A549 (cell line): ENCODE results near the gene DACH1. TPM values are rescaled to one million over a fixed set of nuclear protein-coding genes. Genes with fewer than 3 reads are reported as not detected.

ENCODE experiments used
- ATAC-seq, 2 experiments: fragments of 200-7000 bp in 1 of 2; fragments of >200 bp in 1 of 2; cut with Nextera tagmentation in 1 of 2; cut with Tn5 transposase in 1 of 2; 3 replicates each; pipeline versions ENCODE4 v1.8.0 to v1.9.1; 2018 to 2020; ENCODE audit warnings: mild to moderate bottlenecking in 1 of 2, moderate library complexity in 1 of 2
- CTCF ChIA-PET: fragments of 300-600 bp; sonication (Branson Sonifier 250); formaldehyde crosslinking; extraction: SDS; loops from one replicate; lab custom pipeline; 2021; ENCODE audit warnings: antibody characterized with exemption, inconsistent platforms; lab: Yijun Ruan, JAX
- POLR2A ChIA-PET: fragments of 350-600 bp; formaldehyde crosslinking; extraction: SDS; loops from one replicate; lab custom pipeline; 2021; ENCODE audit warnings: antibody characterized with exemption, inconsistent platforms; lab: Yijun Ruan, JAX
- DNase-seq, 2 experiments: peaks; one replicate each; pipeline versions ENCODE4 v3.0.0 to v3.0.0-alpha.2; 2011 to 2016; ENCODE audit warnings: low read depth in 1 of 2, low spot score in 1 of 2
- FAIRE-seq: peaks from 2 replicates; lab custom pipeline; 2011; peaks lifted over from hg19 to GRCh38; lab: Jason Lieb, UNC
- H3K27ac ChIP-seq, 2 experiments: fragments of >200 bp; sonication (Bioruptor Twin); formaldehyde crosslinking; 3 replicates each; pipeline ENCODE4 v1.5.1; 2016 to 2017
- H3K4me1 ChIP-seq: fragments of >200 bp; sonication (Bioruptor Twin); formaldehyde crosslinking; 3 replicates; pipeline ENCODE4 v1.6.1; 2016
- H3K4me2 ChIP-seq: fragments of >200 bp; sonication (Bioruptor Twin); formaldehyde crosslinking; 3 replicates; pipeline ENCODE4 v1.6.1; 2016
- H3K4me3 ChIP-seq: fragments of >200 bp; sonication (Bioruptor Twin); formaldehyde crosslinking; 3 replicates; pipeline ENCODE4 v1.5.1; 2016
- H3K9me3 ChIP-seq: fragments of >200 bp; sonication (Bioruptor Twin); formaldehyde crosslinking; 3 replicates; pipeline ENCODE4 v1.6.1; 2016
- BHLHE40 ChIP-seq: IDR thresholded peaks from 2 replicates; pipeline ENCODE4 v1.6.1; 2012; ENCODE audit warnings: low read depth, low read length, inconsistent platforms
- CBX2 ChIP-seq: fragments of 200-600 bp; sonication (generic); IDR thresholded peaks from 2 replicates; pipeline ENCODE4 v1.6.1; 2016; ENCODE audit warnings: low read depth, mild to moderate bottlenecking, borderline replicate concordance
- CTCF ChIP-seq: fragments of >200 bp; sonication (Bioruptor Twin); formaldehyde crosslinking; IDR thresholded peaks from 3 replicates; pipeline ENCODE4 v1.5.1; 2016
- ESRRA ChIP-seq: fragments of 150-350 bp; IDR thresholded peaks from 2 replicates; pipeline ENCODE4 v1.6.1; 2014; ENCODE audit warnings: mild to moderate bottlenecking, low read length, borderline replicate concordance
- HES2 ChIP-seq: fragments of >200 bp; sonication (Bioruptor Twin); formaldehyde crosslinking; IDR thresholded peaks from 2 replicates; pipeline ENCODE4 v1.6.1; 2016
- HOXB13 ChIP-seq: fragments of 250-450 bp; sonication (Bioruptor Pico); IDR thresholded peaks from 2 replicates; pipeline ENCODE4 v1.5.0; 2020; ENCODE audit warnings: low read depth, mild to moderate bottlenecking, moderate library complexity
- HOXB5 ChIP-seq: fragments of 250-450 bp; sonication (Bioruptor Pico); IDR thresholded peaks from 2 replicates; pipeline ENCODE4 v1.5.0; 2020; ENCODE audit warnings: mild to moderate bottlenecking, moderate library complexity
- JUNB ChIP-seq: fragments of >200 bp; sonication (Bioruptor Twin); formaldehyde crosslinking; IDR thresholded peaks from 2 replicates; pipeline ENCODE4 v1.6.1; 2016
- KDM5A ChIP-seq: fragments of 200-600 bp; sonication (generic); IDR thresholded peaks from 2 replicates; pipeline ENCODE4 v1.6.1; 2016; ENCODE audit warnings: antibody characterized with exemption, mild to moderate bottlenecking
- MAX ChIP-seq: IDR thresholded peaks from 2 replicates; pipeline ENCODE4 v1.6.1; 2012
- NPAS2 ChIP-seq: fragments of 250-450 bp; sonication (Bioruptor Pico); IDR thresholded peaks from 2 replicates; pipeline ENCODE4 v1.8.0; 2022; ENCODE audit warnings: mild to moderate bottlenecking, moderate library complexity, borderline replicate concordance
- NR3C1 ChIP-seq: fragments of >200 bp; sonication (Bioruptor Twin); formaldehyde crosslinking; IDR thresholded peaks from 3 replicates; pipeline ENCODE4 v1.6.1; 2017
- POLR2A ChIP-seq: IDR thresholded peaks from 2 replicates; pipeline ENCODE4 v1.6.1; 2012; ENCODE audit warnings: mild to moderate bottlenecking, low read length
- POLR2AphosphoS2 ChIP-seq: conservative IDR thresholded peaks from 2 replicates; pipeline ENCODE4 v1.6.1; 2012; ENCODE audit warnings: low read length, improper control_type of control experiment, inconsistent platforms
- RAD21 ChIP-seq, 2 experiments: fragments of >200 bp in 1 of 2; sonication (Bioruptor Twin) in 1 of 2; formaldehyde crosslinking in 1 of 2; IDR thresholded peaks in 1 of 2; conservative IDR thresholded peaks in 1 of 2; 2 replicates in 1 of 2; 3 replicates in 1 of 2; pipeline ENCODE4 v1.6.1; 2012 to 2018; ENCODE audit warnings: inconsistent platforms in 1 of 2
- RFX5 ChIP-seq: fragments of 450-650 bp; IDR thresholded peaks from 2 replicates; pipeline ENCODE4 v1.7.1; 2014; ENCODE audit warnings: antibody characterized with exemption, mild to moderate bottlenecking, moderate library complexity
- TP53 ChIP-seq: fragments of 250-450 bp; sonication (Bioruptor Pico); IDR thresholded peaks from 2 replicates; pipeline ENCODE4 v1.5.0; 2021; ENCODE audit warnings: mild to moderate bottlenecking, moderate library complexity
- USF2 ChIP-seq: fragments of 450-650 bp; IDR thresholded peaks from 2 replicates; pipeline ENCODE4 v1.6.1; 2014; ENCODE audit warnings: antibody characterized with exemption
- ZC3H11A ChIP-seq: fragments of 450-650 bp; IDR thresholded peaks from 2 replicates; pipeline ENCODE4 v1.6.1; 2014; ENCODE audit warnings: antibody characterized with exemption, mild to moderate bottlenecking
- ZFP36 ChIP-seq: fragments of 450-650 bp; IDR thresholded peaks from 2 replicates; pipeline ENCODE4 v1.6.1; 2014; ENCODE audit warnings: borderline replicate concordance; ENCODE audit not compliant: partially characterized antibody
- WGBS: methylation state at CpG from one replicate; pipeline ENCODE4 v1.1.6; 2017; ENCODE audit errors: missing lambda C conversion rate; 5-methylcytosine and 5-hydroxymethylcytosine counted together
- polyA plus RNA-seq, 4 experiments: library from polyadenylated mRNA; depleted of rRNA in 3 of 4; stranded (reverse); fragments of >200 nt; fragmentation: RNase III in 1 of 4; extraction: RNeasy Plus Mini Kit Qiagen cat#74134 plus additional on column Dnase treatment in 1 of 4; gene quantifications; 2 replicates in 3 of 4; 3 replicates in 1 of 4; pipeline ENCODE4 v1.2.3, GENCODE V29; 2011 to 2017

Gene DACH1
- polyA plus RNA-seq, 2 of the 4 experiments (the other 2 are of a cell fraction): not detected

- no peak for TF ChIP-seq USF2
- TF ChIP-seq ZFP36: no peak
Observed at GRCh38 chr13:71645467-71645866, 221.5 kb downstream of the DACH1 start (continued).

- Histone ChIP-seq H3K9me3 (no peaks in the 10 kb centered on the region), H3K4me2 (no peak overlapping the region), H3K4me1 (no peaks in the 10 kb centered on the region), H3K27ac (no peak overlapping the region), H3K4me3 (no peak overlapping the region)
- DNase-seq (no peak), FAIRE-seq (no peak), ATAC-seq (no peak)
- WGBS: 0% methylated on average over 1 of the region's 1 CpG
- CTCF ChIA-PET: no interaction called here
- POLR2A ChIA-PET: no interaction called here
- TF ChIP-seq ESRRA: no peak
- no peak for TF ChIP-seq TP53 (CRISPR knock-in tag)
- no peak for TF ChIP-seq HOXB5 (CRISPR knock-in tag)
- TF ChIP-seq USF2: no peak
- no peak for TF ChIP-seq NPAS2 (CRISPR knock-in tag)
- no peak for TF ChIP-seq KDM5A
- no peak for TF ChIP-seq POLR2AphosphoS2
- no peak for TF ChIP-seq NR3C1
- TF ChIP-seq JUNB: no peak
- TF ChIP-seq HES2: no peak
- TF ChIP-seq RFX5: no peak
- TF ChIP-seq RAD21 (conservative IDR thresholded peaks at IDR 0.05 in 1 of 2, IDR thresholded peaks at IDR 0.05 in 1 of 2): no peak
- no peak for TF ChIP-seq CTCF
- no peak for TF ChIP-seq BHLHE40
- TF ChIP-seq, all 56 proteins: peak for 0
Observed at GRCh38 chr13:71644579-71644978, 222.4 kb downstream of the DACH1 start.

GRCh38 chr13:71643448-71643860 is 223.6 kb downstream of the DACH1 start:
- Histone ChIP-seq H3K4me3 (no peak overlapping the region), H3K4me1 (no peaks in the 10 kb centered on the region), H3K27ac (no peak overlapping the region), H3K4me2 (no peak overlapping the region), H3K9me3 (no peaks in the 10 kb centered on the region)
- DNase-seq: no peak
- 13% methylated on average over 4 of the region's 4 CpGs for WGBS
- FAIRE-seq: no peak
- ChIA-PET CTCF (no interaction called here), POLR2A (no interaction called here)
- no peak for TF ChIP-seq MAX
- TF ChIP-seq ZC3H11A: no peak
- TF ChIP-seq POLR2A: no peak
- ATAC-seq: no peak

- POLR2A ChIA-PET: no interaction called here
- TF ChIP-seq CBX2 (no peak), HOXB13 (CRISPR knock-in tag) (no peak)
Observed at GRCh38 chr13:71638751-71639150, 228.3 kb downstream of the DACH1 start.

More at GRCh38 chr13:71638751-71639150, 228.3 kb downstream of the DACH1 start:
- Histone ChIP-seq H3K4me1 (no peaks in the 10 kb centered on the region), H3K9me3 (no peaks in the 10 kb centered on the region), H3K4me2 (no peak overlapping the region), H3K27ac (no peak overlapping the region), H3K4me3 (no peak overlapping the region)
- CTCF ChIA-PET: no interaction called here
- DNase-seq (no peak), FAIRE-seq (no peak), ATAC-seq (no peak)
- 43% methylated on average over 1 of the region's 1 CpG for WGBS
